Renal pelvis (tissue), 4 donors: ENCODE results near the gene MRPS34. TPM values are rescaled to one million over a fixed set of nuclear protein-coding genes. Genes with fewer than 3 reads are reported as not detected.
"Not testable (repeated sequence)": the region's sequence is repeated elsewhere in the genome, so short reads cannot be mapped to it uniquely, and the experiment has no call there.

Experiments used
- DNase-seq: peaks from one replicate; pipeline ENCODE4 v3.0.0-alpha.2; 2013
- polyA plus RNA-seq, 3 donors: library from polyadenylated mRNA; unstranded; fragments of 120-200 nt; gene quantifications; one replicate each; pipeline ENCODE4 v1.2.1, GENCODE V29; 2013; ENCODE audit not compliant: insufficient read length in 3 of 3

The MRPS34 gene
- polyA plus RNA-seq, 3 donors = 71.9 to 98.1 (median 83.5) TPM

GRCh38 chr16:1734123-1734522 is 38.8 kb downstream of the MRPS34 start:
- DNase-seq = no peak

- DNase-seq = not testable (repeated sequence)
Observed at GRCh38 chr16:1732551-1732987, 40.4 kb downstream of the MRPS34 start.

DNA sequence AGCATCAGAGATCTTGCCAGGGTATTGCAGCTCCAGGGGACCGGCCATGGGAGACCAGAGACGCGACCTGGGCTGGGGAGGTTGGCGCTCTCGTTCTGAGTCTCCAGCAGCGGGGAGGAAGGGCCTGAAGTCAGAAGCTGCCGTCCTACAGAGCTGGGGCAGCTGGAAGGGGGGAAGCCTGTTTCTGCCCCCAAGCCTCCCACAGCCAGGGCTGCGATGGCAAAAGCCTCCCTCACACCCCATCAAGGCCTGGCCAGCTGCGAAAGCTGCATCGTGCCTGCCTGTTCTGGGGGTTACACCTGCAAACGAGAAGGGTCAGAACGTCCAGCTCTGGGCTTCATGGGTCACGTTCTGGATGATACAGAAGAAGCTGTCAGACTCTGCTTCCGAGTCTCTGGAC is 40.9 kb downstream of the MRPS34 start:
- DNase-seq = no peak

GRCh38 chr16:1731603-1732002 is 41.3 kb downstream of the MRPS34 start:
- DNase-seq = no peak

DNA sequence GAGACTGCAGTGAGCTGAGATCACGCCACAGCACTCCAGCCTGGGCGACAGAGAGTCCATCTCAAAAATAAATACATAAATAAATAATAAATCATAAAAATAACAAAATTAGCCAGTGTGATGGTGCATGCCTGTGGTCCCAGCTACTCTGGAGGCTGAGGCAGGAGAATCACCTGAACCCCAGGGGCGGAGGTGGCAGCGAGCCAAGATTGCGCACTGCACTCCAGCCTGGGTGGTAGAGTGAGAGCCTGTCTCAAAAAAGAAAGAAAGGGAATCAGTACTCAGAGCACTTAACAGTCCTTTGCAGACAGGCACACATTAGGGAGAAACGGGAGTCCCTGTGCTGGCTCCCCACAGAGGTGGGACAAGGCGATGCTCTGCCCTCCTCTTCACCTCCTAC is 41.9 kb downstream of the MRPS34 start:
- DNase-seq = no peak

- DNase-seq = no peak
Observed at GRCh38 chr16:1729445-1729844, 43.5 kb downstream of the MRPS34 start.

DNA sequence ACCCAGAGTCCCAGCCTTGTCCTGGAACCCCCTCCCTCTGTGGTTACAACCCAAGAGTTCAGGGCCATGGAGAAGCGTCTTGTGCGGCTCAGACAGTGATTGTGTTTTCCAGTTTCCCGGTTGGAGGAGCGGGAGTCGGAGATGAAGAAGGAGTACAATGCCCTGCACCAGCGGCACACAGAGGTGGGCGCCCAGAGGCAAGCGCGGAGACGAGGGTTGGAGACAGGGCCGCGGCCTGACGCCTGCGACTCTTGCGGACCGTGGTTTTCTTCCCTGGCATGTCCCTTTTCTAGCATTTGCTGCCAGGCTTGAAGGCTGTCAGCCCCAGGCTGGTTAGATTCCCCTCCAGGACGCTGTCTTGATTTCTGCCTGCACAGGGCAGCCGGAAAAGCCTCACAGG is 43.9 kb downstream of the MRPS34 start:
- no peak for DNase-seq

DNA sequence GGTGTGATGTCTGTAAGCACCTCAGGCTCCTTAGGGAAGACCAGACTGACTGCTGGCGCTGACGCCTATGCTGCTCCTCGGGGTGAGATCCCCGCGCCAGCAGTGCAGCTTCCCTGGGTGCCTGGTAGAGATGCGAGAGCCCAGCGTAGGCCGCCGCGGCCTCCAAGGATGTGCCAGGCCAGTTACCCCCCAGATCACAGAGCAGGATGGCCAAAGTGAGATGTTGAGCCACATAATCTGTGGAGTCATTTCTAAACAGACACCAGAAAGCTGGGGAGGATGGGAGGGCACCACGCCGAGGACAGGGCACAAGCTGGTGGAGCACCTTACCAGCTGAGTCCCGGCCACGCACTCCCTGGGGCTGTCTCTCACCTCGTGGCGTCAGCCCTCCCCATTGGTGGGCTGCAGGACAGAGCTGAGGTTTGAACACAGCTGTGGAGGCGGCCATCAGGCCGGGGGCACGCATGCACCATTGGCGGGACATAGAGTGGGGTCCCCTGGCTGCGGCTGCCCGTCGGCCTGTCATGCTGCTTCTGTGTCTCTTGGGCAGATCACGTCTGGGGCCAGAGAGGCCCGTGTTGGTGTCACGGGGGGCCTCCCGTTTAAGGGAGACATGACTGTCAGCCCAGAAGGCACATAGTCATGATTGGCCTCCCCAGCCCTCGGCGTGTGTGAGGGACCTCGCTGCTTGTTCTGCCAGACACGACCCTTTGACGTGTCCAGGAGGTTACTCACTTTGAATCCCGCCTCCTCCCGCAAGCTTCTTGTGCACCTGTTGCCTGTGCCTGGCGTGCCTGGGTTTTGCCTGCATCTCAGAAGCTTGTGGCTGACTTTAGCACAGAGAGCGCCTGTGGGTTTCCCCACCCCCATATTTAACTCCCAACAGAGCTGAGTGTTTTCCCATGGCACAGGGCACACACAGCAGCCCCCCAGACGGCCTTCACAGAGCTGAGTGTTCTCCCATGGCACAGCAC is 45.0 kb downstream of the MRPS34 start:
- no peak for DNase-seq

DNA sequence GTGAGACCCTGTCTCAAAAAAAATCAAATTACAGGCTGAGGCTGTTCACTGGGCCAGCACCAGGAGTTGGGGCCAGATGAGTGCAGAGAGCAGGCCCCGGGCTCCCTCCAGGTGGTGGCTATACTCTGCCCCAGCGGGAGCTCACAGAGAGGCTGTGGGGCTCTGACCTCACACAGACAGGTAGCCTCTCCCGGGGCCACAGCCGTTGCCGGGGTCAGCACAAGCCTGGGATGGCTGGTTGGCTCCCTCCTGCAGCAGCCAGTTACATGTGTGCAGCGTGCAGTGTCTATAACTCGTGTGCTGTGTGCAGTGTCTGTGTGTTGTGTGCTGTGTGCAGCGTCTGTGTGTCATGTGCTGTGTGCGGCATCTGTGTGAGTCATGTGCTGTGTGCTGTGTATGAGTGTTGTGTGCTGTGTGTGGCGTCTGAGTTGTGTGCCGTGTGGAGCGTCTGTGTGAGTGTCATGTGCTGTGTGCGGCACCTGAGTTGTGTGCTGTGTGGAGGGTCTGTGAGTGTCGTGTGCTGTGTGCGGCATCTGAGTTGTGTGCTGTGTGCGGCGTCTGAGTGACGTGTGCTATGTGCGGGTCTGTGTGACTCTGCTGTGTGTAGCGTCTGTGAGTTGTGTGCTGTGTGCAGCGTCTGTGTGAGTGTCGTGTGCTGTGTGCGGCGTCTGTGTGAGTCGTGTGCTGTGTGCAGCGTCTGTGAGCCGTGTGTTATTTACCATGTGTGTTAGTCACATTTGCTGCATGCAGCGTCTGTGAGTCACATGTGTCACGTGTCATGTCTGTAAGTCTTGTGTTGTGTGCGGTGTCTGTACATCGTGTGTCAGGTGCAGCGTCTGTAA is 46.1 kb downstream of the MRPS34 start:
- DNase-seq = no peak

GRCh38 chr16:1724491-1724890 is 48.4 kb downstream of the MRPS34 start:
- no peak for DNase-seq

DNA sequence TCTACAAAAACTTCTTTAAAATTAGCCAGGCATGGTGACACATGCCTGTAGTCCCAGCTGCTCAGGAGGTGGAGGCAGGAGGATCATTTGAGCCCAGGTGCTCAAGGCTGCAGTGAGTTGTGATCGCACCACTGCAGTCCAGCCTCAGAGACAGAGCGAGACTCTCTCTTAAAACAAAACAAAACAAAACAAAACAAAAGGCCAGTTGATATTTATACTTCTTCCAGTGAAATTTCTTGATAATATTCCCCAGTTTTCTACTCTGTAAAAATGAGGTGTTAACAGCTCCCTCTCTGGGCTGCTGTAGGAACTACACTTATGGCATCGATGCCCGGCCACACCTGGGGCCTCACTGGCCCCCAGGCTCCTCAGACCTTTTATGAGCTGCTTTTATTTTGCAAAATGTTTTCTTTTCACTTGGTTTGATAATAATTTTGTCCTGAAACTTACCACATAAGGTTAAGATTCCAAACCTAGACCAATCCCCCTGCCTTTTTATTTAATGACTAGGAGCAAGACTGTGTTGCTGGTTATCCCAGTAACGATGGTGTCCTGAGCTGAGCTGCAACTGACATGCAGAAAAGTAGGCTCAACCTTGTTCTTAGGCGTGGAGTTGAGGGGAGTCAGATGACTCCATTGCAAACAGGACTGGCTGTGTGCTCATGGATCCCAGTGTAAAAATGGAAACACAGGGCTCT is 49.3 kb downstream of the MRPS34 start:
- DNase-seq = no peak

Other genes starting within 250 kb of the MRPS34 start
- 10 to 100 TPM; 17.6 to 25.8 (median 24.7) TPM for gene TMEM204, start 239.5 kb downstream of the MRPS34 start, polyA plus RNA-seq
- gene IFT140, start 161.1 kb downstream of the MRPS34 start, polyA plus RNA-seq = 10 to 100 TPM; 43.3 to 48.3 (median 46.2) TPM
- gene CRAMP1, start 160.8 kb downstream of the MRPS34 start, polyA plus RNA-seq = 10 to 100 TPM; 16.6 to 30.6 (median 30.2) TPM
- gene JPT2, start 94.9 kb downstream of the MRPS34 start, polyA plus RNA-seq = 10 to 100 TPM; 75.4 to 83.3 (median 78.9) TPM
- gene MAPK8IP3, start 66.9 kb downstream of the MRPS34 start, polyA plus RNA-seq = 10 to 100 TPM; 55.4 to 85.5 (median 78.5) TPM
- gene NME3, start 1.6 kb downstream of the MRPS34 start, polyA plus RNA-seq = 10 to 100 TPM; 35.5 to 43.7 (median 43.2) TPM
- 10 to 100 TPM in 2 of 3 donors, 1 to 10 TPM in 1; 8.8 to 13.4 (median 13.4) TPM for gene EME2, start 324 bp downstream of the MRPS34 start, polyA plus RNA-seq
- 10 to 100 TPM; 45.1 to 53.2 (median 52.4) TPM for gene SPSB3, start 9.4 kb upstream of the MRPS34 start, polyA plus RNA-seq
- 10 to 100 TPM; 48.7 to 61.4 (median 60.8) TPM for gene NUBP2, start 9.8 kb upstream of the MRPS34 start, polyA plus RNA-seq
- gene IGFALS, start 20.6 kb upstream of the MRPS34 start, polyA plus RNA-seq = 1 to 10 TPM; 2.4 to 4.2 (median 3.9) TPM
- gene HAGH, start 53.7 kb upstream of the MRPS34 start, polyA plus RNA-seq = 10 to 100 TPM; 43.4 to 50.5 (median 47.8) TPM
- 10 to 100 TPM; 39.0 to 45.7 (median 39.2) TPM for gene FAHD1, start 54.1 kb upstream of the MRPS34 start, polyA plus RNA-seq
- gene MEIOB, start 99.0 kb upstream of the MRPS34 start, polyA plus RNA-seq = 1 to 10 TPM; 1.0 to 2.2 (median 1.9) TPM
- gene HS3ST6, start 145.3 kb upstream of the MRPS34 start, polyA plus RNA-seq = under 1 TPM; 0.13 to 0.41 (median 0.37) TPM
- gene MSRB1, start 170.1 kb upstream of the MRPS34 start, polyA plus RNA-seq = 10 to 100 TPM; 79.7 to 87.6 (median 82.1) TPM
- gene RPL3L, start 181.6 kb upstream of the MRPS34 start, polyA plus RNA-seq = under 1 TPM; 0.09 to 0.42 (median 0.21) TPM
- 100 to 1,000 TPM; 124 to 158 (median 132) TPM for gene NDUFB10, start 186.4 kb upstream of the MRPS34 start, polyA plus RNA-seq
- gene RPS2, start 191.7 kb upstream of the MRPS34 start, polyA plus RNA-seq = 1,000 to 10,000 TPM; 1,943 to 2,404 (median 2,241) TPM
- not detected for gene RNF151, start 193.7 kb upstream of the MRPS34 start, polyA plus RNA-seq
- 10 to 100 TPM; 36.5 to 49.0 (median 47.9) TPM for gene TBL3, start 198.9 kb upstream of the MRPS34 start, polyA plus RNA-seq
- gene NOXO1, start 208.3 kb upstream of the MRPS34 start, polyA plus RNA-seq = 1 to 10 TPM in 1 of 3 donors, under 1 TPM in 2; 0.90 to 1.2 (median 1.00) TPM
- 10 to 100 TPM; 26.1 to 35.9 (median 31.6) TPM for gene GFER, start 211.1 kb upstream of the MRPS34 start, polyA plus RNA-seq
- gene SYNGR3, start 216.8 kb upstream of the MRPS34 start, polyA plus RNA-seq = 1 to 10 TPM; 1.5 to 2.4 (median 2.1) TPM
- 10 to 100 TPM; 21.4 to 30.9 (median 25.0) TPM for gene ZNF598, start 236.7 kb upstream of the MRPS34 start, polyA plus RNA-seq
- 10 to 100 TPM in 2 of 3 donors, 1 to 10 TPM in 1; 4.5 to 14.3 (median 12.0) TPM for gene NPW, start 246.7 kb upstream of the MRPS34 start, polyA plus RNA-seq